ENCODE results near the gene ENOX1.

The ENOX1 gene

DNA sequence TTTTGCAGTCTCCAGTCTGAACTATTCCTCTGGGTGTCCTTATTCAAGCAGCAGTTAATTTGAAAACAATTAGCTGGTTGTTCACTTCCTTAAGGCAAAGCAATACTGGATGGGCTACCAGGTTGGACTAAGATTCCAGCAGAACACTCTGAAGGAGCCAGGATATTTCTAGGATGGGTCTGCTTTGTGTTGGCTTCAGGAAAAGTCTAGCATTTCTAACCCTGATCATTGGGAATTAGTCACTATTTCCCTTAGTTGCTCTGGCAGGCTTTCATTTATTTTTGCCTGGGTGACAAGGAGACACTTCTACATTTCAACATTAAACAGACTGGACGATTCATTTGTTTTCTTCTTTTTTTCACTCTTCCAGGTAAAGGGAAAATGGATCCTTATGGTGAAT, 228.4 kb downstream of the ENOX1 start:
- Histone ChIP-seq H3K36me3 (replicated peaks; ENCODE audit: low read depth, low read length) (no peaks in the 10 kb centered on the region), H3K4me2 (ENCODE audit: low read length) (no peak overlapping the region), H2AFZ (ENCODE audit: low read depth, low read length) (no peak overlapping the region)

DNA sequence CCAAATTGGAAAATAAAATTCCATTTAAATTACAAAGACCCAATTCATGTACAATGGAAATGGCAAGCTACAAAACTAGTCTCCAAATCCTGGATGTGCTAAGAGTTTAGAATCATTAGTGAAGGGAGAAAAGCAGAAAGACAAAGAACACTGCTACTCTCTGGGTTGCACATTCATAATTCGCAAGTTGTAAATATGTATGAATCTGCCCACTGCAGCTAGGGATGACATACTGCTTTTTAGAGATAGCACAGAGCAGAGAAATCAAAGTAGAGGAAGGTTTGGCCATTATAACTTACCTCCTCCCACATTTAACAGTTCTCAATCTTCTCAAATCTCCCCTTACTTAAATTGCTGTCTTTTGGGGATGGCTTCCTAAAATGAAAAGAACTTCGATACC, 231.1 kb downstream of the ENOX1 start:
- H3K9me3 ChIP-seq (ENCODE audit: insufficient read depth, low read length) = no peaks in the 10 kb centered on the region
- no peaks in the 10 kb centered on the region for H3K79me2 ChIP-seq (ENCODE audit: low read length)
- H2AFZ ChIP-seq (ENCODE audit: low read depth, low read length) = no peak overlapping the region
- H3K4me2 ChIP-seq (ENCODE audit: low read length) = no peak overlapping the region
- H4K20me1 ChIP-seq (ENCODE audit: insufficient read depth, low read length) = no peaks in the 10 kb centered on the region
- H3K4me1 ChIP-seq (ENCODE audit: low read length) = peaks cover 6% of the 10 kb centered on the region; the same call in 1 of the 2 replicates
- no peak overlapping the region for H3K4me3 ChIP-seq (ENCODE audit: low read length)
- H3K27ac ChIP-seq (ENCODE audit: low read length) = no peak overlapping the region
- H3K27me3 ChIP-seq (ENCODE audit: low read depth, low read length) = no peaks in the 10 kb centered on the region
- TF ChIP-seq, protein P1, sequence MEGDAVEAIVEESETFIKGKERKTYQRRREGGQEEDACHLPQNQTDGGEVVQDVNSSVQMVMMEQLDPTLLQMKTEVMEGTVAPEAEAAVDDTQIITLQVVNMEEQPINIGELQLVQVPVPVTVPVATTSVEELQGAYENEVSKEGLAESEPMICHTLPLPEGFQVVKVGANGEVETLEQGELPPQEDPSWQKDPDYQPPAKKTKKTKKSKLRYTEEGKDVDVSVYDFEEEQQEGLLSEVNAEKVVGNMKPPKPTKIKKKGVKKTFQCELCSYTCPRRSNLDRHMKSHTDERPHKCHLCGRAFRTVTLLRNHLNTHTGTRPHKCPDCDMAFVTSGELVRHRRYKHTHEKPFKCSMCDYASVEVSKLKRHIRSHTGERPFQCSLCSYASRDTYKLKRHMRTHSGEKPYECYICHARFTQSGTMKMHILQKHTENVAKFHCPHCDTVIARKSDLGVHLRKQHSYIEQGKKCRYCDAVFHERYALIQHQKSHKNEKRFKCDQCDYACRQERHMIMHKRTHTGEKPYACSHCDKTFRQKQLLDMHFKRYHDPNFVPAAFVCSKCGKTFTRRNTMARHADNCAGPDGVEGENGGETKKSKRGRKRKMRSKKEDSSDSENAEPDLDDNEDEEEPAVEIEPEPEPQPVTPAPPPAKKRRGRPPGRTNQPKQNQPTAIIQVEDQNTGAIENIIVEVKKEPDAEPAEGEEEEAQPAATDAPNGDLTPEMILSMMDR (IDR thresholded peaks at IDR 0.05; ENCODE audit: low read depth, low read length) = no peak
- TF ChIP-seq EZH2phosphoT487 (IDR thresholded peaks at IDR 0.05; ENCODE audit: low read depth) = no peak
- H3K36me3 ChIP-seq (replicated peaks; ENCODE audit: low read depth, low read length) = no peaks in the 10 kb centered on the region
- H3K9ac ChIP-seq (ENCODE audit: low read length) = no peak overlapping the region

More for the DNA sequence above, 228.4 kb downstream of the ENOX1 start:
- Histone ChIP-seq H3K27ac (ENCODE audit: low read length) (no peak overlapping the region), H3K4me3 (ENCODE audit: low read length) (no peak overlapping the region), H3K9me3 (ENCODE audit: insufficient read depth, low read length) (no peaks in the 10 kb centered on the region), H3K4me1 (ENCODE audit: low read length) (no peaks in the 10 kb centered on the region), H4K20me1 (ENCODE audit: insufficient read depth, low read length) (no peaks in the 10 kb centered on the region), H3K9ac (ENCODE audit: low read length) (no peak overlapping the region), H3K79me2 (ENCODE audit: low read length) (no peaks in the 10 kb centered on the region), H3K27me3 (ENCODE audit: low read depth, low read length) (no peaks in the 10 kb centered on the region)
- TF ChIP-seq EZH2phosphoT487 (IDR thresholded peaks at IDR 0.05; ENCODE audit: low read depth) = no peak
- TF ChIP-seq, protein P1 (IDR thresholded peaks at IDR 0.05; ENCODE audit: low read depth, low read length) = no peak

DNA sequence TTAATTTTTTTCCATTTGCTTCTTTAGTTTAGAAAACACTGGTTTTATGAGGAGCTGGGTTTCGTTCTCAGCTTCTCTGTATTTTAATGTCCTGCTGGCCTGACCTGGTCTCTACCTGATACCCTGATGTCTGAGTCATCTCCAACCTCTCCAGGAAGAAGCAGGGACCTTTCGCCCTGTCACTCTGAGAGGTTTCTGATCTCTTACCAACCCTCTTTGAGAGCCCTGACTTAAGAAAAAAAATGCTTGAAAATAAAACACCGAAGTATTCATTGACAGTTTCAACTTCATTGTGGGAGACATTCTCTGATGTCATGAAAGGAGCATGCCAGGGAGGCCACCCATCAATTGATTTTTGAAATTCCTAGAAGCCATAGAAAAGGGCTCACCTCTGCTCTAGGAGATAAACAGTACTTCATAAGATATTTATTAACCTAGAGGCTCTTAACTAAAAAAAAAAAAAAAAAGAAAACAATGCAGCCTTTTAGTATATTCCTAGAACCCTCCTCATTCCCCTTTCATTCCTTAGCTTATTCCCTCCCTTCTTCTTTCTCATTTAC, 234.8 kb downstream of the ENOX1 start:
- Histone ChIP-seq H3K27ac (ENCODE audit: low read length) (no peak overlapping the region), H3K79me2 (ENCODE audit: low read length) (no peaks in the 10 kb centered on the region), H3K27me3 (ENCODE audit: low read depth, low read length) (no peaks in the 10 kb centered on the region), H3K4me1 (ENCODE audit: low read length) (peaks cover 15% of the 10 kb centered on the region), H3K4me3 (ENCODE audit: low read length) (no peak overlapping the region), H4K20me1 (ENCODE audit: insufficient read depth, low read length) (no peaks in the 10 kb centered on the region), H2AFZ (ENCODE audit: low read depth, low read length) (no peak overlapping the region), H3K9me3 (ENCODE audit: insufficient read depth, low read length) (no peaks in the 10 kb centered on the region), H3K9ac (ENCODE audit: low read length) (no peak overlapping the region), H3K4me2 (ENCODE audit: low read length) (peak overlapping the region; percentile 5; the same call in 1 of the 2 replicates), H3K36me3 (replicated peaks; ENCODE audit: low read depth, low read length) (no peaks in the 10 kb centered on the region)
- TF ChIP-seq, protein P1 (IDR thresholded peaks at IDR 0.05; ENCODE audit: low read depth, low read length) = no peak

DNA sequence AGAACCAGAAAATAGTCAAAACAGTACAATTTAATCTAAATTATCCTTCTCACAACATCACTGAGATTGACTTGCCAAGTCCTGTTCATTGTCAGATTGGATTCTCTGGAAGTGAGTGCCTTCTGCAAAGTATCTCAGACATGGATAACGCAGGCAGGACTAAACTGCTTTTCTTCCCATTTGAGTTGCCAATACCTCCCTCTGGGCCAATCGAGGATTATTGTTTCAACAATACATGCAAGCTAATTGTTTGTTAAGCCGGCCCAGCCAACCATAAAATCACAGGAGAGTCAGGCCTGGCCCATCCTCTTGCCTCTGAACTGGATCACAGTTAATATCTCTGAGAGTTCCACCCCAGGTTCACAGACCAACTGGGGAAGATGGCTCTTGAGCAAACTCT, 240.0 kb downstream of the ENOX1 start:
- no peak overlapping the region for H3K4me3 ChIP-seq (ENCODE audit: low read length)
- peaks cover 12% of the 10 kb centered on the region for H3K4me1 ChIP-seq (ENCODE audit: low read length)
- H3K4me2 ChIP-seq (ENCODE audit: low read length) = no peak overlapping the region
- H3K27me3 ChIP-seq (ENCODE audit: low read depth, low read length) = no peaks in the 10 kb centered on the region
- no peak overlapping the region for H2AFZ ChIP-seq (ENCODE audit: low read depth, low read length)
- H3K9me3 ChIP-seq (ENCODE audit: insufficient read depth, low read length) = no peaks in the 10 kb centered on the region
- H3K36me3 ChIP-seq (replicated peaks; ENCODE audit: low read depth, low read length) = no peaks in the 10 kb centered on the region
- no peak overlapping the region for H3K9ac ChIP-seq (ENCODE audit: low read length)
- no peaks in the 10 kb centered on the region for H4K20me1 ChIP-seq (ENCODE audit: insufficient read depth, low read length)
- no peak overlapping the region for H3K27ac ChIP-seq (ENCODE audit: low read length)
- TF ChIP-seq, protein P1 (IDR thresholded peaks at IDR 0.05; ENCODE audit: low read depth, low read length) = no peak
- TF ChIP-seq EZH2phosphoT487 (IDR thresholded peaks at IDR 0.05; ENCODE audit: low read depth) = no peak
- H3K79me2 ChIP-seq (ENCODE audit: low read length) = no peaks in the 10 kb centered on the region
